Right kidney (tissue), 9 donors: ENCODE results near the gene OR2T12.
"Not testable (repeated sequence)": the region's sequence is repeated elsewhere in the genome, so short reads cannot be mapped to it uniquely, and the experiment has no call there.

Experiments used
- DNase-seq: peaks from one replicate; pipeline ENCODE4 v3.0.0-alpha.2; 2016
- long read RNA-seq, 8 donors: transcript quantifications; one replicate each; lab custom pipeline, GENCODE V29; 2026

Gene OR2T12
- long read RNA-seq, donor 1, result 0 reads
- long read RNA-seq, donor 2, result 0 reads
- long read RNA-seq, donor 3, result 0 reads
- long read RNA-seq, donor 4, result 0 reads
- long read RNA-seq, donor 5, result 0 reads
- long read RNA-seq, donor 6, result 0 reads
- long read RNA-seq, donor 7, result 0 reads
- long read RNA-seq, donor 8, result 0 reads

- no peak for DNase-seq
Observed at GRCh38 chr1:248303324-248303723, at the start of gene OR2T12. Gene OR2T12, minus strand, starts transcription at chr1:248303424. Its CDS starts 7,846 bp downstream, at chr1:248295578.

DNA sequence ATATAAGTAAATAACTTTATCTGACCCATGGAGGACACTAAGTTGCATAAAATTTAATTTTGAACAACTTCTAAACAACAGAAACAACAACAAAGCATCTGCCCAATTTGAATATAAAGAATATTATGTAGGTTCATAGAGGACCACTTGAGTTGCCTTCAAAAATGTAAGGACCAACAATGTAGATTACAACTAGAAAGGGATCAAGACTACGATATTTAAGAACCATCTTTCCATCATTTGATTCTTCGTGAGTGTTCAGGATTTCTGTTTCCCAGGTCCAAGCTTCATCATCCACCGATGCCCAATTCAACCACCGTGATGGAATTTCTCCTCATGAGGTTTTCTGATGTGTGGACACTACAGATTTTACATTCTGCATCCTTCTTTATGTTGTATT is 45.3 kb upstream of the OR2T12 start, which contains the start of gene OR14C36:
Gene OR14C36 (plus strand): TSS at position 301 of the 400 bp plus-strand sequence. CDS start 0 bp downstream, at position 301.
- DNase-seq, result no peak

DNA sequence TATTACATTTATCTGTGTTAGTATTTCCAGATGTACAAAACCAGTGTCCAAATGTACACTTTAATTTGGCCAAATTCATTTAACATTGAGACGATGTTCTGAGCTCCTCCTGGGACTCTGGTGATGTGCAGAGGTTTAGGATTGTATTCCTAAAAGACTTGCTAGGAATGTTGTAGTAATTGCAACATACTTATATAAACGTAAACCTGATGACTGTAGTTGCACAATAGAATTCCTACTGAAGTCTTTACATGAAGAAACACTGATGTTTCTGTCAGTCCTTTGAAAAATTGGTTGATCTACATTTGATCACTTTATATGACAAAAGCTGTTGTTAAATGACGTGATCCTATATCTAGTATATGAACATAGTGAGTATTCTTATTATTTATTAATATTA is 40.2 kb upstream of the OR2T12 start:
- no peak for DNase-seq

DNA sequence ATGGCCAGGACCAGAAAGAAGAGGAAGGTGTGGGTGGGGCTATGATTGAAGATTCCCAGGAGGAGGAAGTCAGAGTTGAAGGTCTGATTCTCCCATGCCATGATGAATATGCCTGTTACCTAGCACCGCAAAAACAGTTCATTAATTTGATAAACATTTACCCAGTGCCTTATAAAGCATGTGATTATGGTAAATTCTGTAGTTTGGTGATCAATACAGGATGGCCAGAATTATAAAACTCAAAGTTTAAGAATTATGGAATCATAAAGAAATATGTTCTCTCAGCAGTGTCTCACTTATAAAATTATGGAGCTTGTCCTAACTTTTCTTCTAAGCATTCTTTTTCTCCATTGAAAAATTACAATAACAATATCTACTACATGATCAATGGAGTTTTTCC is 21.2 kb upstream of the OR2T12 start, which contains the start of gene OR2M7:
Gene OR2M7 (minus strand): TSS at position 101 of the 400 bp plus-strand sequence. CDS start 0 bp downstream, at position 101.
- DNase-seq, result no peak

DNA sequence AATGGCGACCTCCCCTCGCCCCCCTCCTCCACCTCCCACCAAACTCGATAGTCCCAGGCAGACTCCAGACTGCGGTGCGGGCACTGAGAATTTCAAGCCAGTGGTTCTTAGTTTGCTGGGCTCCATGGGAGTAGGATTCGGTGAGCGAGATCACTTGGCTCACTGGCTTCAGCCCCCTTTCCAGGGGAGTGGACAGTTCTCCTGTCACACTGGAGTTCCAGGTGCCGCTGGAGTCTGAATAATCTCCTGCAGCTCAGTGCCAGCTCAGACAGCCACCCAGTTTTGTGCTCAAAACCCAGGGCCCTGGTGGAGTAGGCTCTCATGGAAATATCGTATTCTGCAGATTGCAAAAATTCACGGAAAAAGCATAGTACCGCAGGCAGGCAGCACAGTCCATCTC is 13.6 kb upstream of the OR2T12 start:
- no peak for DNase-seq

- DNase-seq, result not testable (repeated sequence)
Observed at GRCh38 chr1:248306740-248307139, 3.5 kb upstream of the OR2T12 start.

DNA sequence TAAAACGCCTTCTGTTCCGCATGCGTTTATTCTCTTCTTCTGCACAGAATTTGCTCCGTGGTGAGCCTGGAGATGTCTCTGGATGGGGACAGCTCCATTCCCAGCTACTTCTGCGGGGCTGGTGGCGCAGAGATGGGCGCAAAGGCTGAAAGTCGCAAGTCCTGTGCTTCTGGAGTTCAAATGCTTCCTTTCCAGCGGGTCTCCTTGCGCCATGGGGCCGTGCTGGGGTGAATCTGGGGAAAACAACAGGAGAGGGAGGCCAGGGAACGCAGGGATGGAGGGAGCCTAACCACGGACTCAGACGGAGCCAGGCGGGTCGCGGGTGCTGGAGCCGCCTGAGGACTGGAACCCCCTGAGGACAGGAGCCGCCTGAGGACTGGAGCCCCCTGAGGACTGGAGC is 2.9 kb upstream of the OR2T12 start:
- no peak for DNase-seq

GRCh38 chr1:248305672-248306071 is 2.4 kb upstream of the OR2T12 start:
- DNase-seq, result not testable (repeated sequence)

- no peak for DNase-seq
Observed at GRCh38 chr1:248288391-248288790, 14.8 kb downstream of the OR2T12 start.

DNA sequence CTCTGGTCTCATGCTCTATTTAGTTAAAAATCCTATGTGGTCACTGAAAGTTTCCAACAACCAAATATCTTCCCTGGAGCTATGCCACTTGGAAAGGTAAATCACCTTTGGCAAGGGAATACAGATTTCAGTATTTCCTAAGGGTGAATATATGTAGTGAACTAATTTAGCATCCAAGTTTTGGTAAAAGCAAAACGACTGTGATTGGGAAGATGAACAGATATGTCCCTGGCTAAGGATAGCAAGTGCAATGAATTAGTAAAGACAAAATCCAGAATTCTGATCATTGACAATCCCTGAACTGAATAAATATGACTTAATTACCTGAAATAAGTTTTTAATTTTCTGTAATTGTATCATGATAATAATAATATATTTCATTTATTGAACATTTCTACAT is 25.3 kb downstream of the OR2T12 start, which contains the start of gene OR2T33:
Gene OR2T33 (minus strand): TSS at position 101 of the 400 bp plus-strand sequence. CDS start 4,162 bp downstream, outside the sequence.
- DNase-seq, result no peak

DNA sequence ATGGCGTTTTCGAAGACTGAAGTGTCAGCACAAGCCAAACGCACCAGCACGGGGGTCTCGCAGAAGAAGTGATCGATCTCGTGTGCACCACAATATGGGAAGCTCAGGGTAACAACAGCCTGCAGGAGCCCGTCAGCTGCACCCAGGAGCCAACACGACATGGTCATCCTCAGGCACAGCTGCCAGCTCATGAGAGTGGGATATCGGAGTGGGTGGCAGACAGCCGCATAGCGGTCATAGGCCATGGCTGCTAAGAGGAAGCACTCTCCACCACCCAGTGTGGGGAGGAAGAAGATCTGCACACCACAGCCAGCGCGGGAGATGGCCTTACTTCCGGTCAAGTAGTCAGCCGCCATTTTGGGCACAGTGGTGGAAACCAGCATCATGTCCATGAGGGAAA is 30.0 kb downstream of the OR2T12 start:
- not testable (repeated sequence) for DNase-seq

DNA sequence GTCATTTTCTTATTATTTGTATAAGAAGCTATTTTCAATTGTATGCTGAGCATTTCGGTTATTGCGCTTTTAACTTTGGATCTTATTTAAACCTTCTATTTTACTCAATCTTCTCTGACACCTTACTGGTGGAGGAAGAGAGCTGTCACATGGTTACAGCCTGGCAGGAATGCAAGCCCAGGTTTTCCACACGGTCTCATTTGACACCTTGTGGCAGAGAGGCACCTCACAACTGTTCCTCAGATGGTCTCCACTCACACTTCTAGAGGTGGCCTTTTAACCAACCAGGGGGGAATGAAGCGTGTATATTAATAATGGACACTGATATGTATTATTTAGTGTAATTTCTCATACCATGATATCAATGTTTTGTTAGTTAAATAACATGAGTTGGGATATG is 35.0 kb downstream of the OR2T12 start:
- no peak for DNase-seq

DNA sequence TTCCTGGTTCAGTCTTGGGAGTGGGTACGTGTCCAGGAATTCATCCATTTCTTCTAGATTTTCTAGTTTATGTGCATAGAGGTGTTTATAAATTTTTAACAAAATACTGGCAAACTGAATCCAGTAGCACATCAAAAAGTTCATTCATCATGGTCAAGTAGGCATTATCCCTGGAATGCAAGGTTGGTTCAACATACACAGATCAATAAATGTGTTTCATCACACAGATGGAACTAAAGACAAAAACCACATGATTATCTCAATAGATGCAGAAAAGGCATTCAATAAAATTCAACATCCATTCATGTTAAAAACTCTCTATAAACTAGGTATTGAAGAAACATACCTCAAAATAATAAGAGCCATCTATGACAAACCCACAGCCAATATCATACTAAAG is 43.9 kb downstream of the OR2T12 start:
- DNase-seq, result not testable (repeated sequence)

DNA sequence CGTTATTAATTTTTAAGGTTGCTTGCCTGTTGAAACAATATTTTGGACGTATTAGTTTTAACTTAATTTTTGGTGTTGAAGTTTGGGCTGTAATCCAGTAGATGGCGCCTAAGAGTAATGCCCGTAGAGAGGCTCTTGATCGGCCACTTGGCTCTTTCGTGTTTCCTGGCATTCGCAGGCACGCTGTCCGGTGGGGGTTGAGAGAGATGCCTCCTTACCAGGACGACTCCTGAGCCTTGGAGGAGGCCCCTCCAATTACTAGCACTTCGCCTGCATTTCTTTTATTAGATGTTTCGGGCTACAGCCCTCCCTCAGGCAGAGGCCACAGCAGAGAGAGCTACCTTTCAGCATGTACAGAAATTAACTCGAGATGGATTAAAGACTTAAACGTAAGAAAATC is 60.0 kb downstream of the OR2T12 start:
- no peak for DNase-seq
